HepG2 (cell line): ENCODE results near the gene ARMH1. TPM values are rescaled to one million over a fixed set of nuclear protein-coding genes. Genes with fewer than 3 reads are reported as not detected.
A peak's percentile ranks its signal among the peaks of the same experiment; 100 is the strongest.

Experiments used
- CAMTA2 ChIP-seq: sonication (generic); formaldehyde crosslinking; IDR thresholded peaks from 2 replicates; pipeline ENCODE4 v1.4.0; 2020; ENCODE audit warnings: mild to moderate bottlenecking, missing genetic modification reagents, borderline replicate concordance
- FLYWCH1 ChIP-seq: sonication (generic); formaldehyde crosslinking; IDR thresholded peaks from 2 replicates; pipeline ENCODE4 v1.8.1; 2023; ENCODE audit warnings: mild to moderate bottlenecking, missing genetic modification reagents
- GZF1 ChIP-seq: sonication (generic); formaldehyde crosslinking; IDR thresholded peaks from 2 replicates; pipeline ENCODE4 v1.5.1; 2020; ENCODE audit warnings: mild to moderate bottlenecking, missing genetic modification reagents
- MAF1 ChIP-seq: sonication (generic); formaldehyde crosslinking; IDR thresholded peaks from 2 replicates; pipeline ENCODE4 v1.5.0; 2020; ENCODE audit warnings: missing genetic modification reagents, borderline replicate concordance
- MIXL1 ChIP-seq: IDR thresholded peaks from 2 replicates; pipeline ENCODE4 v1.6.1; 2016
- MLLT10 ChIP-seq: sonication (generic); formaldehyde crosslinking; IDR thresholded peaks from 2 replicates; pipeline ENCODE4 v1.4.0; 2020; ENCODE audit warnings: missing genetic modification reagents
- MTA3 ChIP-seq: sonication (generic); formaldehyde crosslinking; IDR thresholded peaks from 2 replicates; pipeline ENCODE4 v1.4.0; 2020; ENCODE audit warnings: missing genetic modification reagents
- RELA ChIP-seq: sonication (generic); formaldehyde crosslinking; IDR thresholded peaks from 2 replicates; pipeline ENCODE4 v1.4.0; 2020; ENCODE audit warnings: missing genetic modification reagents
- SUZ12 ChIP-seq: fragments of 150-350 bp; IDR thresholded peaks from 2 replicates; pipeline ENCODE4 v1.6.1; 2014; ENCODE audit warnings: low read depth, low read length
- ZBTB7B ChIP-seq: sonication (generic); formaldehyde crosslinking; IDR thresholded peaks from 2 replicates; pipeline ENCODE4 v1.4.0; 2020; ENCODE audit warnings: missing genetic modification reagents
- ZNF10 ChIP-seq: sonication (generic); formaldehyde crosslinking; IDR thresholded peaks from 2 replicates; pipeline ENCODE4 v1.4.0; 2020; ENCODE audit warnings: mild to moderate bottlenecking, low read depth, missing genetic modification reagents, borderline replicate concordance
- ZNF256 ChIP-seq: sonication (generic); formaldehyde crosslinking; conservative IDR thresholded peaks from 2 replicates; pipeline ENCODE4 v1.4.0; 2020; ENCODE audit warnings: missing genetic modification reagents
- ZNF878 ChIP-seq: sonication (generic); formaldehyde crosslinking; IDR thresholded peaks from 2 replicates; pipeline ENCODE4 v1.8.1; 2023; ENCODE audit warnings: mild to moderate bottlenecking, missing genetic modification reagents, moderate library complexity
- polyA plus RNA-seq, 8 experiments: library from polyadenylated mRNA; depleted of rRNA in 3 of 8; stranded (reverse) in 7 of 8; unstranded in 1 of 8; fragments of >200 nt; fragmentation: Illumina TruSeq in 4 of 8; extraction: Trizol in 4 of 8; gene quantifications; 2 replicates each; pipeline versions ENCODE4 v1.2.1 to v1.2.3, GENCODE V29; 2011 to 2016; ENCODE audit warnings: low read depth in 4 of 8, missing spikeins in 1 of 8, mixed read lengths in 1 of 8; ENCODE audit not compliant: insufficient read depth in 1 of 8
- total RNA-seq, 5 experiments: library from RNA; depleted of rRNA; stranded (reverse); fragments of >200 nt; fragmentation: Illumina TruSeq; extraction: Trizol; gene quantifications; 2 replicates each; pipeline ENCODE4 v1.2.3, GENCODE V29; 2016; ENCODE audit warnings: low read depth in 1 of 5
- TF ChIP-seq, protein P1 (sequence below): sonication (generic); IDR thresholded peaks from 2 replicates; pipeline ENCODE4 v1.6.1; 2016; ENCODE audit warnings: low read depth, borderline replicate concordance
- TF ChIP-seq, protein P2 (sequence below): sonication (generic); formaldehyde crosslinking; IDR thresholded peaks from 2 replicates; pipeline ENCODE4 v1.5.0; 2020; ENCODE audit warnings: missing genetic modification reagents, mild to moderate bottlenecking, borderline replicate concordance
- TF ChIP-seq, protein P3 (sequence below): sonication (generic); formaldehyde crosslinking; IDR thresholded peaks from 2 replicates; pipeline ENCODE4 v1.5.1; 2020; ENCODE audit warnings: mild to moderate bottlenecking, moderate library complexity, missing genetic modification reagents
- TF ChIP-seq, protein P4 (sequence below): sonication (generic); formaldehyde crosslinking; IDR thresholded peaks from 2 replicates; pipeline ENCODE4 v1.4.0; 2020; ENCODE audit warnings: missing genetic modification reagents
- TF ChIP-seq, protein P5 (sequence below): sonication (generic); formaldehyde crosslinking; conservative IDR thresholded peaks from 2 replicates; pipeline ENCODE4 v1.4.0; 2020; ENCODE audit warnings: missing genetic modification reagents
- TF ChIP-seq, protein P6 (sequence below): IDR thresholded peaks from 2 replicates; pipeline ENCODE4 v1.6.1; 2016; ENCODE audit warnings: low read depth, borderline replicate concordance

ARMH1 gene
- total and polyA plus RNA-seq, 2 of the 13 experiments (the other 11 are each of a cell fraction or from before 2014, with no cell fraction given) = 0.69 TPM; not detected in 1

DNA sequence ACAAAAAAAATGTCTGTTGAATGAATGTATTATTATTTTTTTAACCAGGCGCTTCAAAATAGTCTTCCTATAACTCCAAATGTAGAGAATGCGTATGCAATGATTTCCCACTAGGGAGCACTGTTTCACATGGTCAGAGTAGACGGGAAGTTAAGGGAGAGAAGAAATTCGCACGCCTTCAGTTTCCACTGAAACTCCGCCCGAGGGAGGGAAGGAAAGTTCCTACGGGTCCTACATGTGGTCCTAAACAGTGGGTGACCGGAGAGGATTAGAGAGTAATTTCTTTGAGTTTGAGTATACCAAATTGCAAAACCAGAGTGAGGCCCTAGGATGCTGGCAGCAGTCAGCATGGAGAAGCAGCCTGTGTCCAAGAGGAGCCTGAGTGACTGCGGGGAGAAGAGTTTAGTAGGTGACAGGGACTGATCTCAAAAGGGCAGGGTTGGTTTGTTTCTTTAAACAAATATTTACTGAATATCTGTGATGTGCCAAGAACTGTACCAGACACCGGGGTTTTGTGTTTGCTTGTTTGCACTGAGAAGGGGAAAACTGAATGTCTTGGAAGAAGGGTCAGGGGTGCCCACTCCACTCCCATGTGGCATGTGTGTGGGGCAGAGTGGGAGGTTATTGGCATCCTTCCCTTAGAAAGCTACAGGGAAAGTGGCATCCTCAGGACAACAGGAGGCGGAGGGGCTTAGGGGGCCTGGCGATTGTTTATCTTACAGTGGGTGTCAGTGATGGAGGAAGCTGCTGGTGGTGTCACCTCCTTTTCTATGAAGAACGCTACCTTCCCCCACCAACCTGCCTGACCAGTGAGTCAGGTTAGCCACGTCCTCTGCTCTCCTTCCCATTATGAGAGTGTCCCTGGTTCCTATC, 33.7 kb downstream of the ARMH1 start (continued):
- no peak for TF ChIP-seq MTA3
- TF ChIP-seq, protein P1, sequence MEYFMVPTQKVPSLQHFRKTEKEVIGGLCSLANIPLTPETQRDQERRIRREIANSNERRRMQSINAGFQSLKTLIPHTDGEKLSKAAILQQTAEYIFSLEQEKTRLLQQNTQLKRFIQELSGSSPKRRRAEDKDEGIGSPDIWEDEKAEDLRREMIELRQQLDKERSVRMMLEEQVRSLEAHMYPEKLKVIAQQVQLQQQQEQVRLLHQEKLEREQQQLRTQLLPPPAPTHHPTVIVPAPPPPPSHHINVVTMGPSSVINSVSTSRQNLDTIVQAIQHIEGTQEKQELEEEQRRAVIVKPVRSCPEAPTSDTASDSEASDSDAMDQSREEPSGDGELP = no peak
- TF ChIP-seq CAMTA2 (CRISPR knock-in tag) = no peak
- TF ChIP-seq, protein P2, sequence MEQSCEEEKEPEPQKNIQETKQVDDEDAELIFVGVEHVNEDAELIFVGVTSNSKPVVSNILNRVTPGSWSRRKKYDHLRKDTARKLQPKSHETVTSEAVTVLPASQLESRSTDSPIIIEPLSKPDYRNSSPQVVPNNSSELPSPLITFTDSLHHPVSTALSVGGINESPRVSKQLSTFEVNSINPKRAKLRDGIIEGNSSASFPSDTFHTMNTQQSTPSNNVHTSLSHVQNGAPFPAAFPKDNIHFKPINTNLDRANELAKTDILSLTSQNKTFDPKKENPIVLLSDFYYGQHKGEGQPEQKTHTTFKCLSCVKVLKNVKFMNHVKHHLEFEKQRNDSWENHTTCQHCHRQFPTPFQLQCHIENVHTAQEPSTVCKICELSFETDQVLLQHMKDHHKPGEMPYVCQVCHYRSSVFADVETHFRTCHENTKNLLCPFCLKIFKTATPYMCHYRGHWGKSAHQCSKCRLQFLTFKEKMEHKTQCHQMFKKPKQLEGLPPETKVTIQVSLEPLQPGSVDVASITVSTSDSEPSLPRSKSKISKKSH = no peak
- TF ChIP-seq, protein P3, sequence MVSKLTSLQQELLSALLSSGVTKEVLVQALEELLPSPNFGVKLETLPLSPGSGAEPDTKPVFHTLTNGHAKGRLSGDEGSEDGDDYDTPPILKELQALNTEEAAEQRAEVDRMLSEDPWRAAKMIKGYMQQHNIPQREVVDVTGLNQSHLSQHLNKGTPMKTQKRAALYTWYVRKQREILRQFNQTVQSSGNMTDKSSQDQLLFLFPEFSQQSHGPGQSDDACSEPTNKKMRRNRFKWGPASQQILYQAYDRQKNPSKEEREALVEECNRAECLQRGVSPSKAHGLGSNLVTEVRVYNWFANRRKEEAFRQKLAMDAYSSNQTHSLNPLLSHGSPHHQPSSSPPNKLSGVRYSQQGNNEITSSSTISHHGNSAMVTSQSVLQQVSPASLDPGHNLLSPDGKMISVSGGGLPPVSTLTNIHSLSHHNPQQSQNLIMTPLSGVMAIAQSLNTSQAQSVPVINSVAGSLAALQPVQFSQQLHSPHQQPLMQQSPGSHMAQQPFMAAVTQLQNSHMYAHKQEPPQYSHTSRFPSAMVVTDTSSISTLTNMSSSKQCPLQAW = peak; percentile 28; the same call in 1 of the 2 replicates
- TF ChIP-seq MIXL1 = no peak
- no peak for TF ChIP-seq ZNF256 (CRISPR knock-in tag)
- TF ChIP-seq MLLT10 (CRISPR knock-in tag) = no peak
- no peak for TF ChIP-seq ZBTB7B
- TF ChIP-seq MAF1 (CRISPR knock-in tag) = no peak
- no peak for TF ChIP-seq SUZ12
- TF ChIP-seq, protein P4, sequence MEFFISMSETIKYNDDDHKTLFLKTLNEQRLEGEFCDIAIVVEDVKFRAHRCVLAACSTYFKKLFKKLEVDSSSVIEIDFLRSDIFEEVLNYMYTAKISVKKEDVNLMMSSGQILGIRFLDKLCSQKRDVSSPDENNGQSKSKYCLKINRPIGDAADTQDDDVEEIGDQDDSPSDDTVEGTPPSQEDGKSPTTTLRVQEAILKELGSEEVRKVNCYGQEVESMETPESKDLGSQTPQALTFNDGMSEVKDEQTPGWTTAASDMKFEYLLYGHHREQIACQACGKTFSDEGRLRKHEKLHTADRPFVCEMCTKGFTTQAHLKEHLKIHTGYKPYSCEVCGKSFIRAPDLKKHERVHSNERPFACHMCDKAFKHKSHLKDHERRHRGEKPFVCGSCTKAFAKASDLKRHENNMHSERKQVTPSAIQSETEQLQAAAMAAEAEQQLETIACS (CRISPR knock-in tag) = no peak
- TF ChIP-seq, protein P5, sequence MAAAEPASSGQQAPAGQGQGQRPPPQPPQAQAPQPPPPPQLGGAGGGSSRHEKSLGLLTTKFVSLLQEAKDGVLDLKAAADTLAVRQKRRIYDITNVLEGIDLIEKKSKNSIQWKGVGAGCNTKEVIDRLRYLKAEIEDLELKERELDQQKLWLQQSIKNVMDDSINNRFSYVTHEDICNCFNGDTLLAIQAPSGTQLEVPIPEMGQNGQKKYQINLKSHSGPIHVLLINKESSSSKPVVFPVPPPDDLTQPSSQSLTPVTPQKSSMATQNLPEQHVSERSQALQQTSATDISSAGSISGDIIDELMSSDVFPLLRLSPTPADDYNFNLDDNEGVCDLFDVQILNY = no peak
- no peak for TF ChIP-seq FLYWCH1 (CRISPR knock-in tag)
- TF ChIP-seq, protein P6, sequence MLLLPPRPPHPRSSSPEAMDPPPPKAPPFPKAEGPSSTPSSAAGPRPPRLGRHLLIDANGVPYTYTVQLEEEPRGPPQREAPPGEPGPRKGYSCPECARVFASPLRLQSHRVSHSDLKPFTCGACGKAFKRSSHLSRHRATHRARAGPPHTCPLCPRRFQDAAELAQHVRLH = 0 out of 2 replicates have a peak, but pooled peaks have one; percentile 10
- no peak for TF ChIP-seq GZF1 (CRISPR knock-in tag)
- 0 out of 2 replicates have a peak, but pooled peaks have one; percentile 33 for TF ChIP-seq ZNF878
- TF ChIP-seq RELA (CRISPR knock-in tag) = no peak
- no peak for TF ChIP-seq ZNF10 (CRISPR knock-in tag)
